ENCODE data around the gene GIT2. TPM values are rescaled to one million over a fixed set of nuclear protein-coding genes. Genes with fewer than 3 reads are reported as not detected.

GIT2 gene
- total and polyA plus RNA-seq, 2 of the 8 experiments (the other 6 are each of a cell fraction or from before 2014, with no cell fraction given), result 9.6 to 20.7 TPM

DNA sequence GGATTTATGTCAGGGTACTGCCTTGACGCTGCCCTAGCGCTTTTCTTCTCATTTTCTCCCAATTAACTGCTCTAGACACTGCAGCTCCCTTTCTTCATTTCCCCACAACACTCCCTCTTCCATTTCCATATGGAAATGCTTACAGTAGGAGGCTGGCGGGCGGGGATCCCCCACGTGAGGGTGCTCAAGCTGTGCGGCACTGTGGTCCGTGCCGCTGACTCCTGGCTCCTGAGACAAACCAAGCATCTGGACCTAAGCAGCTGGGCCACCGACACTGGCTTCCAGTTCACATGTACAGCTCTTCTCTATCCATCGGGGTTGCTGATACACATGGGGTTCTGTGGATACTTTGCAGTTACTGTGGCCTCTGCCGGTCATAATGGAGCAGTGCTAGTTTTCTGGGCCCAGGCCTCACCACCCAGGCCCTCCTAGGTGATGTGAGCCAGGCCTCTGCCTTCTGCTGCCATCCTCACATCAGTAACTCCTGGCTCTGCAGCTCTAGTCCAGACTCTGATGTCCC lies 75.8 kb downstream of the GIT2 start:
- H2BK12ac ChIP-seq (ENCODE audit: low read depth, low read length), result no peak overlapping the region
- peaks cover 0 to 3% of the 10 kb centered on the region in 2 experiments; a peak in 1 of 4 replicates for H3K9me3 ChIP-seq (ENCODE audit: insufficient read depth in 2 of 2, low read depth in 1 of 2, low read length in 1 of 2)
- H3K27ac ChIP-seq (ENCODE audit: low read depth, low read length), result no peak overlapping the region
- H2BK20ac ChIP-seq (ENCODE audit: low read length), result no peak overlapping the region
- FAIRE-seq (no peak), DNase-seq (ENCODE audit: low read depth in 1 of 2, low spot score in 2 of 2) (no peak)
- CTCF ChIA-PET (ENCODE audit: partially characterized antibody), result interaction anchor here (0.7 to 3.8 kb wide), 11 partner anchors 9 to 156 kb away, joined by 3 to 23 read pairs (median 5); partner anchors contain the start of gene TCHP
- H2AFZ ChIP-seq (ENCODE audit: low read length), result no peak overlapping the region
- H3K27me3 ChIP-seq (replicated peaks in 1 of 4; ENCODE audit: control insufficient read depth in 3 of 4, extremely low read depth in 1 of 4, insufficient read depth in 3 of 4, low read length in 3 of 4), result no peaks in the 10 kb centered on the region
- WGBS, 2 experiments (ENCODE audit: extremely low coverage in 1 of 2, insufficient coverage in 1 of 2, insufficient read length in 1 of 2, insufficient replicate concordance in 2 of 2, low coverage in 1 of 2, low lambda C conversion rate in 2 of 2, missing lambda C conversion rate in 1 of 2), result 85% methylated on average over 11 of the region's 11 CpGs; no CpG with 5 or more reads in 1 of the 2 experiments
- no peak overlapping the region for H4K5ac ChIP-seq (ENCODE audit: insufficient read length, low read depth, low read length)
- no peak overlapping the region for H3K4ac ChIP-seq (replicated peaks; ENCODE audit: insufficient read length, low read depth, low read length)
- H3K36me3 ChIP-seq (ENCODE audit: control insufficient read depth in 2 of 4, insufficient read depth in 4 of 4, low read length in 3 of 4), result no peaks in the 10 kb centered on the region
- H3K14ac ChIP-seq (ENCODE audit: insufficient read length), result no peak overlapping the region
- POLR2A ChIA-PET (ENCODE audit: partially characterized antibody), result interaction anchor here (0.6 to 1.1 kb wide), 2 partner anchors 10 to 67 kb away, joined by 3 to 4 read pairs; no protein-coding TSS in a partner anchor
- H2BK120ac ChIP-seq (replicated peaks; ENCODE audit: low read depth, low read length), result no peak overlapping the region
- H3K4me3 ChIP-seq (ENCODE audit: extremely low read depth in 1 of 4, insufficient read depth in 2 of 4, low read depth in 3 of 4, low read length in 4 of 4), result no peak overlapping the region
- no peak overlapping the region for H3K18ac ChIP-seq (ENCODE audit: extremely low read depth, low read length)
- H3K4me2 ChIP-seq (ENCODE audit: insufficient read depth in 1 of 2, low read depth in 2 of 2, low read length in 2 of 2), result no peak overlapping the region
- H3K56ac ChIP-seq (replicated peaks; ENCODE audit: insufficient read length, low read depth, low read length), result no peak overlapping the region
- no peaks in the 10 kb centered on the region for H3K79me1 ChIP-seq (ENCODE audit: low read depth, low read length)
- H4K8ac ChIP-seq (ENCODE audit: extremely low read depth, insufficient read depth, low read length), result no peak overlapping the region
- no peak overlapping the region for H3K23ac ChIP-seq (ENCODE audit: insufficient read length)
- H3K4me1 ChIP-seq (replicated peaks in 1 of 4; ENCODE audit: control insufficient read depth in 3 of 4, insufficient read depth in 4 of 4, low read length in 3 of 4), result peaks cover 0 to 3% (median 0%) of the 10 kb centered on the region in 4 experiments; a peak in 1 of 7 replicates
- H4K20me1 ChIP-seq (replicated peaks in 1 of 2; ENCODE audit: control insufficient read depth in 1 of 2, insufficient read depth in 2 of 2, low read length in 2 of 2), result no peaks in the 10 kb centered on the region
- no peaks in the 10 kb centered on the region for H3K23me2 ChIP-seq (ENCODE audit: low read depth, low read length)
- H2BK5ac ChIP-seq (ENCODE audit: low read depth, low read length), result no peak overlapping the region
- H4K91ac ChIP-seq (replicated peaks; ENCODE audit: insufficient read length, low read length), result no peak overlapping the region
- H3K79me2 ChIP-seq (ENCODE audit: control insufficient read depth in 1 of 2, insufficient read depth in 2 of 2, low read length in 2 of 2), result no peaks in the 10 kb centered on the region
- no peak overlapping the region for H2AK5ac ChIP-seq (ENCODE audit: low read depth, low read length)
- no peak overlapping the region for H3K9ac ChIP-seq (replicated peaks in 1 of 4; ENCODE audit: extremely low read depth in 1 of 4, low read depth in 3 of 4, low read length in 3 of 4)
- H2BK15ac ChIP-seq (ENCODE audit: low read length), result no peak overlapping the region
- TF ChIP-seq BRCA1 (IDR thresholded peaks at IDR 0.05; ENCODE audit: low read depth, low read length), result no peak
- no peak for TF ChIP-seq TCF12 (IDR thresholded peaks at IDR 0.05; ENCODE audit: low read depth, low read length)
- TF ChIP-seq SIN3A (conservative IDR thresholded peaks at IDR 0.05 in 1 of 2, IDR thresholded peaks at IDR 0.05 in 1 of 2; ENCODE audit: low read depth in 1 of 2, low read length in 2 of 2), result no peak
- TF ChIP-seq, protein P1, sequence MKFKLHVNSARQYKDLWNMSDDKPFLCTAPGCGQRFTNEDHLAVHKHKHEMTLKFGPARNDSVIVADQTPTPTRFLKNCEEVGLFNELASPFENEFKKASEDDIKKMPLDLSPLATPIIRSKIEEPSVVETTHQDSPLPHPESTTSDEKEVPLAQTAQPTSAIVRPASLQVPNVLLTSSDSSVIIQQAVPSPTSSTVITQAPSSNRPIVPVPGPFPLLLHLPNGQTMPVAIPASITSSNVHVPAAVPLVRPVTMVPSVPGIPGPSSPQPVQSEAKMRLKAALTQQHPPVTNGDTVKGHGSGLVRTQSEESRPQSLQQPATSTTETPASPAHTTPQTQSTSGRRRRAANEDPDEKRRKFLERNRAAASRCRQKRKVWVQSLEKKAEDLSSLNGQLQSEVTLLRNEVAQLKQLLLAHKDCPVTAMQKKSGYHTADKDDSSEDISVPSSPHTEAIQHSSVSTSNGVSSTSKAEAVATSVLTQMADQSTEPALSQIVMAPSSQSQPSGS (IDR thresholded peaks at IDR 0.05; ENCODE audit: low read length), result no peak
- no peak for TF ChIP-seq HDAC2 (IDR thresholded peaks at IDR 0.05; ENCODE audit: borderline replicate concordance in 1 of 2, low read depth in 2 of 2, low read length in 2 of 2)
- TF ChIP-seq SP1 (IDR thresholded peaks at IDR 0.05; ENCODE audit: low read depth, low read length), result no peak
- TF ChIP-seq SP4 (IDR thresholded peaks at IDR 0.05; ENCODE audit: low read length), result no peak
- TF ChIP-seq, protein P2, sequence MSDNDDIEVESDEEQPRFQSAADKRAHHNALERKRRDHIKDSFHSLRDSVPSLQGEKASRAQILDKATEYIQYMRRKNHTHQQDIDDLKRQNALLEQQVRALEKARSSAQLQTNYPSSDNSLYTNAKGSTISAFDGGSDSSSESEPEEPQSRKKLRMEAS (IDR thresholded peaks at IDR 0.05), result no peak
- TF ChIP-seq HDAC6 (IDR thresholded peaks at IDR 0.05; ENCODE audit: low read depth, low read length), result no peak
- no peak for TF ChIP-seq ZNF274 (IDR thresholded peaks at IDR 0.05; ENCODE audit: borderline replicate concordance, extremely low read depth, low read length)
- no peak for TF ChIP-seq CTBP2 (IDR thresholded peaks at IDR 0.05; ENCODE audit: borderline replicate concordance, insufficient read depth, insufficient read length, low read length)
